K562 treated with DMSO at 1 percent for 12 hours (cell line): Measurements from ENCODE around the gene ROS1. TPM values are rescaled to one million over a fixed set of nuclear protein-coding genes. Genes with fewer than 3 reads are reported as not detected.

Source experiments
- total RNA-seq: library from RNA; unstranded; fragments of 300-600 nt; gene quantifications from 2 replicates; pipeline ENCODE4 v1.2.3, GENCODE V29; 2022; ENCODE audit not compliant: insufficient read depth

Gene ROS1
- total RNA-seq, result not detected in 2 replicates

GRCh38 chr6:117425431-117426153 is at the start of gene ROS1:
TSS of gene ROS1 (minus strand) at chr6:117425942. CDS start at chr6:117425656, 286 bp downstream.

GRCh38 chr6:117265410-117266256 is 160.1 kb downstream of the ROS1 start, which contains the start of gene VGLL2:
TSS of gene VGLL2 (plus strand) at chr6:117265558. CDS start at chr6:117265764, 206 bp downstream.

Other genes starting within 250 kb of the ROS1 start
- gene VGLL2, start 160.4 kb downstream of the ROS1 start, total RNA-seq, result not detected in 2 replicates
- gene DCBLD1, start 56.7 kb upstream of the ROS1 start, total RNA-seq, result 4.0 and 10.8 TPM in 2 replicates
- gene GOPC, start 176.6 kb upstream of the ROS1 start, total RNA-seq, result 4.6 and 19.6 TPM in 2 replicates
- gene NUS1, start 249.5 kb upstream of the ROS1 start, total RNA-seq, result 12.5 and 28.3 TPM in 2 replicates